Caco-2 (cell line): ENCODE results near the gene RSPO1. TPM values are rescaled to one million over a fixed set of nuclear protein-coding genes. Genes with fewer than 3 reads are reported as not detected.

Source experiments
- BruUV-seq: library from RNA; stranded (reverse); fragments of 400-500 nt; replicated peaks from 2 replicates; lab custom pipeline; 2021; lab: Mats Ljungman, UMichigan
- CTCF ChIA-PET: fragments of 300-600 bp; sonication (Branson Sonifier 250); formaldehyde crosslinking; loops from one replicate; lab custom pipeline; 2022; ENCODE audit warnings: antibody characterized with exemption; lab: Charles Lee
- POLR2A ChIA-PET: fragments of 300-600 bp; sonication (Branson Sonifier 250); formaldehyde crosslinking; loops from one replicate; lab custom pipeline; 2022; ENCODE audit warnings: antibody characterized with exemption; lab: Charles Lee
- DNase-seq, 2 experiments: peaks; one replicate each; pipeline versions ENCODE4 v3.0.0 to v3.0.0-alpha.2; 2020 to 2022
- H3K27me3 ChIP-seq: replicated peaks from 2 replicates; pipeline ENCODE4 v1.6.0; 2011; ENCODE audit warnings: low read length; ENCODE audit not compliant: control insufficient read depth, insufficient read depth
- H3K36me3 ChIP-seq: 2 replicates; pipeline ENCODE4 v1.5.1; 2011; ENCODE audit warnings: low read length; ENCODE audit not compliant: control insufficient read depth, insufficient read depth
- H3K4me1 ChIP-seq: fragments of 250-450 bp; sonication (Bioruptor Pico); 2 replicates; pipeline ENCODE4 v1.5.1; 2020; ENCODE audit warnings: mild to moderate bottlenecking
- H3K4me3 ChIP-seq: 2 replicates; pipeline ENCODE4 v1.5.1; 2011; ENCODE audit warnings: low read depth, mild to moderate bottlenecking, control low read depth, low read length
- H3K9me3 ChIP-seq: fragments of 250-450 bp; sonication (Bioruptor Pico); 2 replicates; pipeline ENCODE4 v1.5.1; 2020; ENCODE audit warnings: mild to moderate bottlenecking, moderate library complexity
- H3K27ac Mint-ChIP-seq: one replicate; pipeline ENCODE4 v1.8.0; 2022; ENCODE audit warnings: mixed read lengths; ENCODE audit not compliant: unreplicated experiment
- H3K27me3 Mint-ChIP-seq: one replicate; pipeline ENCODE4 v1.8.0; 2022; ENCODE audit warnings: mixed read lengths; ENCODE audit not compliant: insufficient read depth, unreplicated experiment
- H3K36me3 Mint-ChIP-seq: one replicate; pipeline ENCODE4 v1.8.0; 2022; ENCODE audit warnings: mild to moderate bottlenecking, mixed read lengths; ENCODE audit not compliant: insufficient read depth, unreplicated experiment
- H3K4me1 Mint-ChIP-seq: one replicate; pipeline ENCODE4 v1.8.0; 2022; ENCODE audit warnings: low read depth, mixed read lengths; ENCODE audit not compliant: unreplicated experiment
- H3K4me3 Mint-ChIP-seq: one replicate; pipeline ENCODE4 v1.8.0; 2022; ENCODE audit warnings: mild to moderate bottlenecking, moderate library complexity, mixed read lengths; ENCODE audit not compliant: unreplicated experiment
- H3K9me3 Mint-ChIP-seq: one replicate; pipeline ENCODE4 v1.8.0; 2022; ENCODE audit warnings: mixed read lengths; ENCODE audit not compliant: unreplicated experiment
- CTCF ChIP-seq, 2 experiments: fragments of 200-600 bp in 1 of 2; IDR thresholded peaks; 1 replicate in 1 of 2; 2 replicates in 1 of 2; pipeline versions ENCODE4 v1.5.1 to v1.8.0; 2011 to 2022; ENCODE audit warnings: antibody characterized with exemption in 1 of 2, control low read depth in 1 of 2, inconsistent platforms in 1 of 2, low read depth in 1 of 2, low read length in 1 of 2, mild to moderate bottlenecking in 1 of 2, moderate library complexity in 1 of 2; ENCODE audit not compliant: insufficient read depth in 1 of 2, severe bottlenecking in 1 of 2, unreplicated experiment in 1 of 2
- intact Hi-C: fragments of 100-400 bp; cut with micrococcal nuclease; formaldehyde crosslinking; loops from one replicate; pipeline ENCODE4 v1.10.0; 2022; ENCODE audit not compliant: unreplicated experiment
- total RNA-seq: library from RNA; stranded (reverse); gene quantifications from 2 replicates; pipeline ENCODE4 v1.2.3, GENCODE V29; 2022

The RSPO1 gene
- total RNA-seq, 1 experiment from 2014 or later, result not detected

DNA sequence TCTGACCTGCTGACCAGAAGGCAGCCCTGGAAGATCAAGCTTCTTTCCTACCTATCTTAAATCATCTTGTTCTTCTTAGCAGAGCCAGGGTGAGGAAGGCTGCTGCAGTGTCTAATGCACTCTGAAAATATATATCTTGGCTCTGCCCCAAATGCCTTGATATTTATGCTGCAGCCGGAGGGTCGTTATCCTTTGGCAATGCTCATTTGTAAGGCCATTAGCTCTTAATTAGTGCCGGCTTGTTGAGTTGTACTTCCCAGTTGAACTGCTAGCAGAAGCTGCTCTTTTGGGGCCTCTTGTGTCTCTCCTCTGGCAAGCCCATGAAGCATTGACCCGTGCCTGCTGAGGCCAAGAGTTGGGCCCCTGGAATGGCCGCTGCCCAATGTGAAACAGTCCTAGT, 34.8 kb downstream of the RSPO1 start:
- no peaks in the 10 kb centered on the region for H3K9me3 Mint-ChIP-seq
- intact Hi-C loops, result no loop called here
- Histone ChIP-seq H3K4me3 (no peak overlapping the region), H3K4me1 (0 out of 2 replicates have a peak, but pooled peaks cover 6% of the 10 kb centered on the region), H3K27me3 (no peaks in the 10 kb centered on the region), H3K36me3 (no peaks in the 10 kb centered on the region), H3K9me3 (no peaks in the 10 kb centered on the region)
- H3K27ac Mint-ChIP-seq, result no peak overlapping the region
- no peak overlapping the region for H3K4me3 Mint-ChIP-seq
- peaks cover 5% of the 10 kb centered on the region for H3K4me1 Mint-ChIP-seq
- BruUV-seq, result no TSS peak
- H3K36me3 Mint-ChIP-seq, result peaks cover 10% of the 10 kb centered on the region
- CTCF ChIA-PET, result no interaction called here
- no peak for DNase-seq
- no peak for TF ChIP-seq CTCF (IDR thresholded peaks at IDR 0.05; ENCODE audit: insufficient read depth in 1 of 2, low read depth in 1 of 2, low read length in 1 of 2, severe bottlenecking in 1 of 2, unreplicated experiment in 1 of 2)
- H3K27me3 Mint-ChIP-seq, result no peaks in the 10 kb centered on the region
- POLR2A ChIA-PET, result no interaction called here

DNA sequence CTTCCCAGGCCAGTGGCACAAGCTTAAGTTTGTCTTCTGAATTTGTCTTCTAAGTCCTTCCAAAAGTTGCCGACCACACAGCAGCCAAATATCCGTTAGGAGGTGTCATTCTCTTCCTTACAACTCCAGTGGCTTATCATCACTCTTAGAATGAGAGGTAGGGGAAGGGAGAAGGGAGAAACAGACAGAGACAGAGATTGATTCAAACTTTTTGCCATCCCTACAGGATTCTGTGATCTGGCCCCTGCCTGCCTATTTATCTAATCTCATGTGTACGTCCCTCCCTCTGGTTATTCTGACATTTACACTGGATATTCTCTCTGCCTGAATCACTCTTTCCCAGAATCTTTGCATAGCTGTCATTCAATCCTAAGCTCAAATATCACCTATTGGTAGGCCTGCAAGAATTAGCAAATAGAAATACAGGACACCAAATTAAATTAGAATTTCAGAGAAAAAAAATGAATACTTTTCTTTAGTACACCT, 38.5 kb downstream of the RSPO1 start:
- no peaks in the 10 kb centered on the region for H3K4me1 Mint-ChIP-seq
- POLR2A ChIA-PET, result interaction anchor here (1.0 to 1.4 kb wide), 2 partner anchors 16 to 94 kb away, joined by 3 to 4 read pairs; a partner anchor contains a TSS
- Histone ChIP-seq H3K9me3 (no peaks in the 10 kb centered on the region), H3K4me3 (peak overlapping the region; percentile 40), H3K27me3 (no peaks in the 10 kb centered on the region), H3K4me1 (0 out of 2 replicates have a peak, but pooled peaks cover 6% of the 10 kb centered on the region), H3K36me3 (no peaks in the 10 kb centered on the region)
- H3K36me3 Mint-ChIP-seq, result peaks cover 24% of the 10 kb centered on the region
- no TSS peak for BruUV-seq
- no peak for DNase-seq
- peak overlapping the region; percentile 100 for H3K4me3 Mint-ChIP-seq
- intact Hi-C loops, result no loop called here
- H3K9me3 Mint-ChIP-seq, result no peaks in the 10 kb centered on the region
- no peak for TF ChIP-seq CTCF (IDR thresholded peaks at IDR 0.05; ENCODE audit: insufficient read depth in 1 of 2, low read depth in 1 of 2, low read length in 1 of 2, severe bottlenecking in 1 of 2, unreplicated experiment in 1 of 2)
- no peaks in the 10 kb centered on the region for H3K27me3 Mint-ChIP-seq
- H3K27ac Mint-ChIP-seq, result peak overlapping the region; percentile 100
- CTCF ChIA-PET, result interaction anchor here (1.4 kb wide), 2 partner anchors 81 to 94 kb away, joined by 4 to 5 read pairs; partner anchors contain the start of gene MEAF6

DNA sequence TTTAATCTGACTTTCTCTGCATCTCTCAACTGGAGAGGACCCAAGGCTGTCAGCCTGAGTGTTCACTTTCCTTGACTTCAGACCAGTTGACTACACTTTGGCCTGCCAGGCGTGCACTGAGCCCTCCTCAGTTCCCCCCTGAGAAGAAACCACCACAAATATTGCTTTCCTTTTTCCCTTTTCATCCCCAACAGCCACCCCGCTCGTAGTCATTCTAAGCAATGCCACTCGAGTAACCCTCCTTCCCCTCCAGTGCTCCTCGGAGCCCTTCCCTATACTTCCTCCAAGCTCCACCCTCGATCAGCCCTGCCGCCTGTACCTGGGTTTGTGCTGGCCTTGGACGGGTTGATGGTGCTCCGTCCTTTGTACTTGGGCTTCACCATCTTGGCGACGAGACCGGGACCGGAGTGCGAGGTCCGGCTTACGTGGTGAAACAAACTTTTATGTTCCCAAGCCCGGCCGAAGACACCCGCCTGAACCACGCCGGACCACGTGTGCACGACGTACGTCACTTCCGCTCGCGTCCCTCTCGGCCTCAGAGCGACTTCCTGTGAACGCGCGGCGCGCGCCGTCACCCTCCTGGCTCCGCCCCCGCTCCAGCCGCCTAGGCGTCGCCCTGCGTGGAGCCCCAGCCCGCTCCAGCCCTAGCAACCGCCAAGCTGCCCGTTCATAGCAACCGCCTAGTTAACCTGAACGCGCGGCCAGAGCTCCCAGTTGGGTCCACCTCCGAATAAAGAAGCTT, 39.1 kb downstream of the RSPO1 start, which contains the start of gene GNL2:
Gene GNL2, minus strand, starts transcription at position 498 of the 742 bp plus-strand sequence. Its CDS starts 115 bp downstream, at position 383.
- H3K4me1 Mint-ChIP-seq, result no peaks in the 10 kb centered on the region
- no peaks in the 10 kb centered on the region for H3K9me3 ChIP-seq
- H3K9me3 Mint-ChIP-seq, result no peaks in the 10 kb centered on the region
- H3K27me3 Mint-ChIP-seq, result no peaks in the 10 kb centered on the region
- peak within 1 kb of the TSS; percentile 100 for H3K4me3 Mint-ChIP-seq
- no peaks in the 10 kb centered on the region for H3K27me3 ChIP-seq
- peak; percentile 91 to 94 for DNase-seq
- ChIA-PET CTCF (interaction anchor here (1.4 kb wide), 2 partner anchors 81 to 95 kb away, joined by 4 to 5 read pairs; partner anchors contain the start of gene MEAF6), POLR2A (interaction anchor here (0.6 to 1.4 kb wide), 3 partner anchors 16 to 96 kb away, joined by 3 to 4 read pairs (median 3); a partner anchor contains a TSS)
- H3K4me1 ChIP-seq, result 0 out of 2 replicates have a peak, but pooled peaks cover 6% of the 10 kb centered on the region
- peak within 1 kb of the TSS; percentile 53 for H3K4me3 ChIP-seq
- peaks cover 30% of the 10 kb centered on the region for H3K36me3 Mint-ChIP-seq
- TSS peak; percentile 60 for BruUV-seq
- no peaks in the 10 kb centered on the region for H3K36me3 ChIP-seq
- intact Hi-C loops, result no loop called here
- TF ChIP-seq CTCF (IDR thresholded peaks at IDR 0.05; ENCODE audit: insufficient read depth in 1 of 2, low read depth in 1 of 2, low read length in 1 of 2, severe bottlenecking in 1 of 2, unreplicated experiment in 1 of 2), result no peak
- H3K27ac Mint-ChIP-seq, result peak within 1 kb of the TSS; percentile 100
